Ishikawa (cell line): Measurements from ENCODE around the gene KRT83.

Source experiments
- CEBPB ChIP-seq: IDR thresholded peaks from 2 replicates; pipeline ENCODE4 v1.6.1; 2012
- CREB1 ChIP-seq: IDR thresholded peaks from 2 replicates; pipeline ENCODE4 v1.6.1; 2012; ENCODE audit warnings: low read depth
- EGR1 ChIP-seq: IDR thresholded peaks from 2 replicates; pipeline ENCODE4 v1.6.1; 2012
- EP300 ChIP-seq: IDR thresholded peaks from 2 replicates; pipeline ENCODE4 v1.6.1; 2012; ENCODE audit warnings: borderline replicate concordance
- FOXM1 ChIP-seq: IDR thresholded peaks from 2 replicates; pipeline ENCODE4 v1.6.1; 2012; ENCODE audit warnings: low read depth, borderline replicate concordance
- MAX ChIP-seq: IDR thresholded peaks from 2 replicates; pipeline ENCODE4 v1.6.1; 2012
- NFIC ChIP-seq: IDR thresholded peaks from 2 replicates; pipeline ENCODE4 v1.6.1; 2012
- RAD21 ChIP-seq: IDR thresholded peaks from 2 replicates; pipeline ENCODE4 v1.6.1; 2012; ENCODE audit warnings: low read depth
- TAF1 ChIP-seq: IDR thresholded peaks from 2 replicates; pipeline ENCODE4 v1.6.1; 2012; ENCODE audit warnings: low read depth, mild to moderate bottlenecking
- TCF12 ChIP-seq: IDR thresholded peaks from 2 replicates; pipeline ENCODE4 v1.6.1; 2012; ENCODE audit warnings: low read depth
- TEAD4 ChIP-seq: IDR thresholded peaks from 2 replicates; pipeline ENCODE4 v1.6.1; 2012
- USF1 ChIP-seq: IDR thresholded peaks from 2 replicates; pipeline ENCODE4 v1.6.1; 2012
- YY1 ChIP-seq: IDR thresholded peaks from 2 replicates; pipeline ENCODE4 v1.6.1; 2012; ENCODE audit warnings: low read depth
- ZBTB7A ChIP-seq: IDR thresholded peaks from 2 replicates; pipeline ENCODE4 v1.6.1; 2012; ENCODE audit warnings: low read depth
- TF ChIP-seq, protein P1 (sequence below): IDR thresholded peaks from 2 replicates; pipeline ENCODE4 v1.6.1; 2012; ENCODE audit warnings: low read depth, mild to moderate bottlenecking

The KRT83 gene

GRCh38 chr12:52264435-52264825 is 56.8 kb downstream of the KRT83 start:
- TF ChIP-seq ZBTB7A (no peak), TAF1 (no peak), RAD21 (no peak), NFIC (no peak), TEAD4 (no peak), USF1 (no peak), EGR1 (no peak), YY1 (no peak), FOXM1 (no peak), TCF12 (no peak), MAX (no peak), CREB1 (no peak), EP300 (no peak), CEBPB (no peak)
- TF ChIP-seq, protein P1, sequence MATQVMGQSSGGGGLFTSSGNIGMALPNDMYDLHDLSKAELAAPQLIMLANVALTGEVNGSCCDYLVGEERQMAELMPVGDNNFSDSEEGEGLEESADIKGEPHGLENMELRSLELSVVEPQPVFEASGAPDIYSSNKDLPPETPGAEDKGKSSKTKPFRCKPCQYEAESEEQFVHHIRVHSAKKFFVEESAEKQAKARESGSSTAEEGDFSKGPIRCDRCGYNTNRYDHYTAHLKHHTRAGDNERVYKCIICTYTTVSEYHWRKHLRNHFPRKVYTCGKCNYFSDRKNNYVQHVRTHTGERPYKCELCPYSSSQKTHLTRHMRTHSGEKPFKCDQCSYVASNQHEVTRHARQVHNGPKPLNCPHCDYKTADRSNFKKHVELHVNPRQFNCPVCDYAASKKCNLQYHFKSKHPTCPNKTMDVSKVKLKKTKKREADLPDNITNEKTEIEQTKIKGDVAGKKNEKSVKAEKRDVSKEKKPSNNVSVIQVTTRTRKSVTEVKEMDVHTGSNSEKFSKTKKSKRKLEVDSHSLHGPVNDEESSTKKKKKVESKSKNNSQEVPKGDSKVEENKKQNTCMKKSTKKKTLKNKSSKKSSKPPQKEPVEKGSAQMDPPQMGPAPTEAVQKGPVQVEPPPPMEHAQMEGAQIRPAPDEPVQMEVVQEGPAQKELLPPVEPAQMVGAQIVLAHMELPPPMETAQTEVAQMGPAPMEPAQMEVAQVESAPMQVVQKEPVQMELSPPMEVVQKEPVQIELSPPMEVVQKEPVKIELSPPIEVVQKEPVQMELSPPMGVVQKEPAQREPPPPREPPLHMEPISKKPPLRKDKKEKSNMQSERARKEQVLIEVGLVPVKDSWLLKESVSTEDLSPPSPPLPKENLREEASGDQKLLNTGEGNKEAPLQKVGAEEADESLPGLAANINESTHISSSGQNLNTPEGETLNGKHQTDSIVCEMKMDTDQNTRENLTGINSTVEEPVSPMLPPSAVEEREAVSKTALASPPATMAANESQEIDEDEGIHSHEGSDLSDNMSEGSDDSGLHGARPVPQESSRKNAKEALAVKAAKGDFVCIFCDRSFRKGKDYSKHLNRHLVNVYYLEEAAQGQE: no peak
